Testis (tissue), 2 donors: ENCODE data around the gene POLRMT.
"Not testable (repeated sequence)": the region's sequence is repeated elsewhere in the genome, so short reads cannot be mapped to it uniquely, and the experiment has no call there.

ENCODE experiments used
- POLR2A ChIP-seq: fragments of 450-650 bp; IDR thresholded peaks from one replicate; pipeline ENCODE4 v1.6.1; 2017; ENCODE audit warnings: antibody characterized with exemption, mild to moderate bottlenecking, moderate library complexity
- TF ChIP-seq, protein P1 (sequence below), 3 experiments: fragments of 450-650 bp in 2 of 3; fragments of 200-600 bp in 1 of 3; sonication (generic) in 1 of 3; IDR thresholded peaks; one replicate each; pipeline ENCODE4 v1.5.1; 2016 to 2019; ENCODE audit warnings: antibody characterized with exemption in 3 of 3, mild to moderate bottlenecking in 2 of 3, moderate library complexity in 1 of 3

DNA sequence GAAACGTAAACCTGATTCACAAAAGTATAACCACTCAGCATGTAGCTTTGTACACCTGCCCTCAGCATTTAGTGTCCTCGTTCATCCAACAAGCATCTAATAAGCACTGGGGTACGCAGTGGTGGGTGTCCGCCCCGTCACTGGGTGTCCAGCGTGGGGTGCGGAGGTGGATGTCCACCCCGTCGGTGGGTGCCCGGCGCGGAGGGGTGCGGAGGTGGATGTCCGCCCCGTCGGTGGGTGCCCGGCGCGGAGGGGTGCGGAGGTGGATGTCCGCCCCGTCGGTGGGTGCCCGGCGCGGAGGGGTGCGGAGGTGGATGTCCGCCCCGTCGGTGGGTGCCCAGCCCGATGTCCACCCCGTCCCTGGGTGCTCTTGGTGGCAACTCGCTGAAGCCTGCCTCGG lies 48.2 kb downstream of the POLRMT start:
- TF ChIP-seq, protein P1, sequence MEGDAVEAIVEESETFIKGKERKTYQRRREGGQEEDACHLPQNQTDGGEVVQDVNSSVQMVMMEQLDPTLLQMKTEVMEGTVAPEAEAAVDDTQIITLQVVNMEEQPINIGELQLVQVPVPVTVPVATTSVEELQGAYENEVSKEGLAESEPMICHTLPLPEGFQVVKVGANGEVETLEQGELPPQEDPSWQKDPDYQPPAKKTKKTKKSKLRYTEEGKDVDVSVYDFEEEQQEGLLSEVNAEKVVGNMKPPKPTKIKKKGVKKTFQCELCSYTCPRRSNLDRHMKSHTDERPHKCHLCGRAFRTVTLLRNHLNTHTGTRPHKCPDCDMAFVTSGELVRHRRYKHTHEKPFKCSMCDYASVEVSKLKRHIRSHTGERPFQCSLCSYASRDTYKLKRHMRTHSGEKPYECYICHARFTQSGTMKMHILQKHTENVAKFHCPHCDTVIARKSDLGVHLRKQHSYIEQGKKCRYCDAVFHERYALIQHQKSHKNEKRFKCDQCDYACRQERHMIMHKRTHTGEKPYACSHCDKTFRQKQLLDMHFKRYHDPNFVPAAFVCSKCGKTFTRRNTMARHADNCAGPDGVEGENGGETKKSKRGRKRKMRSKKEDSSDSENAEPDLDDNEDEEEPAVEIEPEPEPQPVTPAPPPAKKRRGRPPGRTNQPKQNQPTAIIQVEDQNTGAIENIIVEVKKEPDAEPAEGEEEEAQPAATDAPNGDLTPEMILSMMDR (IDR thresholded peaks at IDR 0.05) = not testable (repeated sequence)
- TF ChIP-seq POLR2A = not testable (repeated sequence)
